ENCODE data around the gene KRT13. TPM values are rescaled to one million over a fixed set of nuclear protein-coding genes. Genes with fewer than 3 reads are reported as not detected.

KRT13 gene
- total and polyA plus RNA-seq, 2 donors (not counting 3 experiments of a cell fraction or from before 2014, with no cell fraction given) = not detected

DNA sequence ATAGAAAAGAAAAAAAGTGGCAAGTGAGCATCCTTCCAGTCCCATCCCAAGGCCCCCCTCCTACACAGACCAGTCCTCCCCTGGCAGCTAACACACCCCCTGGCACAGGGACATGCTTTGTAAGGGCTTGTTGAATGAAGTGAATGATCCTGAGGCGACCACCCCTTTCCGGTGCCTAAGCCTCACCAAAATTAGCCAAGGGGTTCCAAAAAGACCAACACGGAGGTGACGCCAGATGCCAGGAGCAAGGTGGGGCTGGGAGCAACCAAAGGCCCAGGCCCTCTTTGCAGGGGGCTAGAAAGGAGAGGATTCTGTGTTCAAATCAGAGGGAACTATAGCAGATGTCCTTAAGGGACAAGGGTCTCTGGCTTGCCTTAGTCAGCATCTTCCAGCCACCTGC, 30.0 kb downstream of the KRT13 start:
- Histone ChIP-seq H3K4me1 (ENCODE audit: control insufficient read depth, extremely low read depth, insufficient read depth, low read length) (no peaks in the 10 kb centered on the region), H3K27me3 (ENCODE audit: control insufficient read depth in 2 of 2, insufficient read depth in 2 of 2, low read length in 2 of 2) (peaks cover 5% of the 10 kb centered on the region in 2 experiments), H3K9me3 (replicated peaks; ENCODE audit: control insufficient read depth, insufficient read depth, low read length) (no peaks in the 10 kb centered on the region), H3K9me1 (replicated peaks; ENCODE audit: control insufficient read depth, extremely low read depth, insufficient read depth, low read length) (no peaks in the 10 kb centered on the region), H2AFZ (ENCODE audit: low read depth, low read length) (no peak overlapping the region), H3K27ac (ENCODE audit: insufficient read depth, low read depth, low read length) (no peak overlapping the region), H3K4me3 (replicated peaks in 1 of 3; ENCODE audit: insufficient read depth in 1 of 3, low read depth in 1 of 3, low read length in 3 of 3) (no peak overlapping the region), H3K36me3 (ENCODE audit: control insufficient read depth in 2 of 2, extremely low read depth in 1 of 2, insufficient read depth in 2 of 2, low read length in 2 of 2) (no peaks in the 10 kb centered on the region), H3K4me2 (ENCODE audit: insufficient read depth, low read length) (no peak overlapping the region), H3K9ac (replicated peaks; ENCODE audit: extremely low read depth, insufficient read depth, low read length) (no peak overlapping the region), H3K79me2 (ENCODE audit: control insufficient read depth, insufficient read depth, low read length) (no peaks in the 10 kb centered on the region), H4K20me1 (replicated peaks; ENCODE audit: control insufficient read depth, extremely low read depth, insufficient read depth, low read length) (no peaks in the 10 kb centered on the region)
- TF ChIP-seq FOS (IDR thresholded peaks at IDR 0.05; ENCODE audit: borderline replicate concordance, insufficient read depth, low read length) (no peak), JUN (IDR thresholded peaks at IDR 0.05; ENCODE audit: borderline replicate concordance, insufficient read depth, insufficient read length, low read depth) (no peak)
- DNase-seq (ENCODE audit: low read depth, low spot score) = no peak
- dilution Hi-C loops (cut with MboI; ENCODE audit: extremely low pct_ligation_motif_present, low sequenced_read_pairs) (no loop called here), intact Hi-C loops (cut with micrococcal nuclease) (loop anchor here (10.0 kb wide), 1 partner anchor 51 kb away; the partner anchor contains the start of gene KRT37)
- POLR2A ChIA-PET = no interaction called here
- CTCF ChIA-PET = interaction anchor here (1.5 kb wide), 1 partner anchor 73 kb away, joined by 6 read pairs; no protein-coding TSS in a partner anchor
- BruUV-seq (replicated peaks) = no TSS peak
- FAIRE-seq = no peak

DNA sequence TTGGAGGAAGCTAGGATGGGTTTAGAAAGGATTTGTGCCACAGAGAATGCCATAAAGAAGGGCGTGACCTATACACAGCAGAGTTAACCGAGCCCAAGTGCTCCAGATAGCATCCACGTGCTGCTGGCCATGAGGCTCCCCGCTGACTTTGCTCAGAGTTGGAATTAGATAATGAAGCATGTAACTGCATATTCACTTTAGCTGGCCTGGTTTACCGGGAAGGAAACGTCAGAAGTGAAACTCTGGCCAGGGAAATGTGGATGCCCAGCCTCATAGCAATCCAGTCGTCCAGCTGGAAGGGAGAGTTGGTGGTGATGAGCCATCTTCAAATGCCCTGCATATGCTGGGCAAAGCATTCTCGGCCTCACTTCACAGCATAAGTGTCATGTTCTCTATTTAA, 30.5 kb downstream of the KRT13 start:
- intact Hi-C loops (cut with micrococcal nuclease) = loop anchor here (10.0 kb wide), 1 partner anchor 50 kb away; the partner anchor contains the start of gene KRT37
- H3K4me3 ChIP-seq (replicated peaks in 1 of 3; ENCODE audit: insufficient read depth in 1 of 3, low read depth in 1 of 3, low read length in 3 of 3) = no peak overlapping the region
- H3K79me2 ChIP-seq (ENCODE audit: control insufficient read depth, insufficient read depth, low read length) = no peaks in the 10 kb centered on the region
- H4K20me1 ChIP-seq (replicated peaks; ENCODE audit: control insufficient read depth, extremely low read depth, insufficient read depth, low read length) = no peaks in the 10 kb centered on the region
- FAIRE-seq (no peak), DNase-seq (ENCODE audit: low read depth, low spot score) (no peak)
- no peak overlapping the region for H3K27ac ChIP-seq (ENCODE audit: insufficient read depth, low read depth, low read length)
- H3K36me3 ChIP-seq (ENCODE audit: control insufficient read depth in 2 of 2, extremely low read depth in 1 of 2, insufficient read depth in 2 of 2, low read length in 2 of 2) = no peaks in the 10 kb centered on the region
- TF ChIP-seq POLR2AphosphoS5 (IDR thresholded peaks at IDR 0.05; ENCODE audit: insufficient read depth, low read depth, low read length) = no peak
- TF ChIP-seq, protein P1, sequence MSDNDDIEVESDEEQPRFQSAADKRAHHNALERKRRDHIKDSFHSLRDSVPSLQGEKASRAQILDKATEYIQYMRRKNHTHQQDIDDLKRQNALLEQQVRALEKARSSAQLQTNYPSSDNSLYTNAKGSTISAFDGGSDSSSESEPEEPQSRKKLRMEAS (IDR thresholded peaks at IDR 0.05; ENCODE audit: insufficient read depth, insufficient read length) = no peak
- TF ChIP-seq, protein P2, sequence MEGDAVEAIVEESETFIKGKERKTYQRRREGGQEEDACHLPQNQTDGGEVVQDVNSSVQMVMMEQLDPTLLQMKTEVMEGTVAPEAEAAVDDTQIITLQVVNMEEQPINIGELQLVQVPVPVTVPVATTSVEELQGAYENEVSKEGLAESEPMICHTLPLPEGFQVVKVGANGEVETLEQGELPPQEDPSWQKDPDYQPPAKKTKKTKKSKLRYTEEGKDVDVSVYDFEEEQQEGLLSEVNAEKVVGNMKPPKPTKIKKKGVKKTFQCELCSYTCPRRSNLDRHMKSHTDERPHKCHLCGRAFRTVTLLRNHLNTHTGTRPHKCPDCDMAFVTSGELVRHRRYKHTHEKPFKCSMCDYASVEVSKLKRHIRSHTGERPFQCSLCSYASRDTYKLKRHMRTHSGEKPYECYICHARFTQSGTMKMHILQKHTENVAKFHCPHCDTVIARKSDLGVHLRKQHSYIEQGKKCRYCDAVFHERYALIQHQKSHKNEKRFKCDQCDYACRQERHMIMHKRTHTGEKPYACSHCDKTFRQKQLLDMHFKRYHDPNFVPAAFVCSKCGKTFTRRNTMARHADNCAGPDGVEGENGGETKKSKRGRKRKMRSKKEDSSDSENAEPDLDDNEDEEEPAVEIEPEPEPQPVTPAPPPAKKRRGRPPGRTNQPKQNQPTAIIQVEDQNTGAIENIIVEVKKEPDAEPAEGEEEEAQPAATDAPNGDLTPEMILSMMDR (IDR thresholded peaks at IDR 0.05; ENCODE audit: extremely low read depth in 1 of 2, insufficient read depth in 1 of 2, low read depth in 1 of 2, low read length in 2 of 2) = no peak
- no peak for TF ChIP-seq GATA2 (IDR thresholded peaks at IDR 0.05; ENCODE audit: insufficient read depth, insufficient read length, low read depth, low read length)
- TF ChIP-seq MYC (IDR thresholded peaks at IDR 0.05; ENCODE audit: low read depth, low read length) = no peak
- no peak for TF ChIP-seq JUN (IDR thresholded peaks at IDR 0.05; ENCODE audit: borderline replicate concordance, insufficient read depth, insufficient read length, low read depth)
- no peak for TF ChIP-seq EZH2 (IDR thresholded peaks at IDR 0.05; ENCODE audit: borderline replicate concordance, low read depth, low read length, severe bottlenecking)
- TF ChIP-seq FOS (IDR thresholded peaks at IDR 0.05; ENCODE audit: borderline replicate concordance, insufficient read depth, low read length) = no peak
- dilution Hi-C loops (cut with MboI; ENCODE audit: extremely low pct_ligation_motif_present, low sequenced_read_pairs) = no loop called here
- ChIA-PET CTCF (interaction anchor here (1.5 kb wide), 1 partner anchor 74 kb away, joined by 6 read pairs; no protein-coding TSS in a partner anchor), POLR2A (no interaction called here)
- no peak overlapping the region for H3K9ac ChIP-seq (replicated peaks; ENCODE audit: extremely low read depth, insufficient read depth, low read length)
- H3K9me3 ChIP-seq (replicated peaks; ENCODE audit: control insufficient read depth, insufficient read depth, low read length) = no peaks in the 10 kb centered on the region
- BruUV-seq (replicated peaks) = no TSS peak
- H3K4me1 ChIP-seq (ENCODE audit: control insufficient read depth, extremely low read depth, insufficient read depth, low read length) = no peaks in the 10 kb centered on the region
- no peaks in the 10 kb centered on the region for H3K9me1 ChIP-seq (replicated peaks; ENCODE audit: control insufficient read depth, extremely low read depth, insufficient read depth, low read length)
- H2AFZ ChIP-seq (ENCODE audit: low read depth, low read length) = no peak overlapping the region
- H3K27me3 ChIP-seq (ENCODE audit: control insufficient read depth in 2 of 2, insufficient read depth in 2 of 2, low read length in 2 of 2) = peaks cover 5% of the 10 kb centered on the region in 2 experiments
- H3K4me2 ChIP-seq (ENCODE audit: insufficient read depth, low read length) = no peak overlapping the region
